Measurements from ENCODE around the gene CYP11A1. TPM values are rescaled to one million over a fixed set of nuclear protein-coding genes. Genes with fewer than 3 reads are reported as not detected.

The CYP11A1 gene
- total RNA-seq, 1 experiment from 2014 or later, result 5.2 TPM

DNA sequence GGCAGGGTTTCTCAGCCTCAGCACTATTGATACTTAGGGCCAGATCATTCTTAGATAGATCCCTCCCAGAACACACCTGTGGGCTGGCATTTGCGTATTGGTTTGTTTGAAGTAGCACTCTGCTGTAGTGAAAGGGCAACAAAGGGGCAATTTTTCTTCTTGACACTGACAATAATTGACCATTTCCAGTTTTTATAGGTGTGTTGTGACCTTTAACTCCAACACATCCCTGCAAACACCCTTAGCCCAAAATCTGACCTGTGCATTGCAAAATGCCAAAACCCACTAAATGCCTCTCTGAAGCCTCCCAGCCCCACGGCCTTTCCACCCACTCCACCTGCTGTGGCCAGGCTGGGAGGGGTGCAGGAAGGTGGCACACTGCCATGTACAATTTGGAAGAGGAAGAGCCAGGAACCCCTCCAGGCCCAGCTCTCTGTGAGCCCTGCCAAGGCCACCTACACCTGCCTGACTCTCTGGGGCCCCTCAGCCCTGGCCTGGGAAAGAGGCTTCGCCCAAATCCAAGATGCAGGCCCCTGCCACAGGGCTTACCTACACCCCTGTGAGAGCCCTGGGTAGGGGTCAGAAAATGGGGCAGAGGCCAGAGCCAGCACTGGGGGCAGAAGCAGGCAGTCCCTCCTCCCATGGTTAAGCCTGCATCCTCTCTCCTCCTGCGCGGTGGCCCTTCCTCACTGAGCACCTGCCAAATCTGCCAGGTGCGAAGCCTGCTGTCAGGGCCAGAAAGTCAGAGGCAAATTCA lies 9.6 kb upstream of the CYP11A1 start:
- peak; percentile 16 for DNase-seq
- H3K27me3 ChIP-seq (ENCODE audit: control insufficient read depth, insufficient read depth, low read length), result no peaks in the 10 kb centered on the region; the same call in 1 of the 2 replicates
- H3K4me3 ChIP-seq (ENCODE audit: insufficient read depth, low read depth, low read length), result no peak overlapping the region
- H3K36me3 ChIP-seq (replicated peaks; ENCODE audit: control insufficient read depth, insufficient read depth, low read length), result no peaks in the 10 kb centered on the region

GRCh38 chr15:74376226-74376625 lies 8.8 kb upstream of the CYP11A1 start:
- no peaks in the 10 kb centered on the region for H3K36me3 ChIP-seq (replicated peaks; ENCODE audit: control insufficient read depth, insufficient read depth, low read length)
- H3K4me3 ChIP-seq (ENCODE audit: insufficient read depth, low read depth, low read length), result no peak overlapping the region
- no peaks in the 10 kb centered on the region; the same call in 1 of the 2 replicates for H3K27me3 ChIP-seq (ENCODE audit: control insufficient read depth, insufficient read depth, low read length)
- no peak for DNase-seq

- Histone ChIP-seq H3K36me3 (replicated peaks; ENCODE audit: control insufficient read depth, insufficient read depth, low read length) (no peaks in the 10 kb centered on the region), H3K27me3 (ENCODE audit: control insufficient read depth, insufficient read depth, low read length) (no peaks in the 10 kb centered on the region; the same call in 1 of the 2 replicates), H3K4me3 (ENCODE audit: insufficient read depth, low read depth, low read length) (no peak overlapping the region)
- DNase-seq, result peak; percentile 88
These were observed 7.9 kb upstream of the CYP11A1 start for GRCh38 chr15:74375303-74375693.

DNA sequence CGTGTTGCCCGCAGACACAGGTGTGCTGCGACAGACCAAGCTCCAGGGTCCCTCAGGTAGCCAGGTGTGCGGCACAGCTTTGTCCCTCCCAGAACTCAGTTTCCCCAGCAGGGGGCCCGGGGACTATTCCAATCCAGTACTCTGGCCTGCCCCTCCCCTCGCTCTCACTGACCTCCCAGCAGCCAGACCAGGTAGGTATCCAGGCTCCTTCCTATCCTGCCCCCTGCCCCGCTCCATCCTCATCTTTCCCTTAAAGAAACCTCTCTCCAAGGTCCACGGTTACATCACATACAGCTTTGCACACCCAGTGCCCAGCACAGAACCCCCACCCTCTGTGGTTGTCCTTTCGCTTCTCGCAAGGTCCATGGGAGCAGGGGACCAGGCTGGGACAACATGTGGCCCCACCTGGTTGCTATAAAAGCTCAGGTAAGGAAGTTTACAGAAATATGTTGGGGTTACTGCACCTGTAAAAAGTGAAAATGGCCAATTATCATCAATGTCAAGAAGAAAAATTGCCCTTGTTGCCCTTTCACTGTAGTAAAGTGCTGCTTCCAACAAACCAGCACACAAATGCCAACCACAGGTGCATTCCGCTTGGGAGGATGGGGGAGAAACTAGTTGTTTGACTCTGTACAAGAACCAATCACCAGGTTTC lies 7.3 kb upstream of the CYP11A1 start:
- Histone ChIP-seq H3K4me3 (ENCODE audit: insufficient read depth, low read depth, low read length) (peak overlapping the region; percentile 63), H3K36me3 (replicated peaks; ENCODE audit: control insufficient read depth, insufficient read depth, low read length) (no peaks in the 10 kb centered on the region), H3K27me3 (ENCODE audit: control insufficient read depth, insufficient read depth, low read length) (no peaks in the 10 kb centered on the region; the same call in 1 of the 2 replicates)
- DNase-seq, result peak; percentile 88

GRCh38 chr15:74373731-74374647 lies 6.5 kb upstream of the CYP11A1 start:
- peak; percentile 100 for DNase-seq
- H3K27me3 ChIP-seq (ENCODE audit: control insufficient read depth, insufficient read depth, low read length), result no peaks in the 10 kb centered on the region; the same call in 1 of the 2 replicates
- H3K36me3 ChIP-seq (replicated peaks; ENCODE audit: control insufficient read depth, insufficient read depth, low read length), result no peaks in the 10 kb centered on the region
- peak overlapping the region; percentile 63 for H3K4me3 ChIP-seq (ENCODE audit: insufficient read depth, low read depth, low read length)

DNA sequence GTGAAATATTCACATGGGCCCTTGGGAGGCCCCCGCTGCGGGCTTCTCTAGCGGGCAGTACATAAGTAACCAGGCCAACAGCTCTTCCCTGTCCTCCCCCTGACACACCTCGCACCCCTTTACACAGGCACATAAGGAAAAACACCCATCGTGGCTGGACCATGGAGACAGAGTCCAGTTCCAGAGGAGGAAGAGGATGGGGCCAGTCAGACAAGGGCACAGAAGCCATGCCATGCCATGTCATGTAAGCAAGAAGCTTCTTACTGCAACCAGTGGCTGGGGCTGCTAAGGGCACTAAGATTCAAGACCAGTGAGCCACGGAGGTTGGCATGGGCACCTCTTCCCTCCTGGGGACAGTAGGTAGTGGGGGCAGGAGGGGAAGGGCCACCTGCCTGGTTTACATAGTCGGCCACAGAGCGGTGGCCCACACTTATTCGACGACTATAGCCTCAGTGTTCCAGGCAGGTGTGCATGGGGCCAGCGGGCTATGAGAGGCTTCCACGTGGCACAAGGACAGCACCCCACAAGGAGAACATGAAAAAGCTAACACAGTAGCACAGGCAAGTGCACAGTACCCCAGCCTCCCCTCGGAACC lies 5.7 kb upstream of the CYP11A1 start:
- DNase-seq, result no peak
- no peaks in the 10 kb centered on the region for H3K36me3 ChIP-seq (replicated peaks; ENCODE audit: control insufficient read depth, insufficient read depth, low read length)
- H3K4me3 ChIP-seq (ENCODE audit: insufficient read depth, low read depth, low read length), result no peak overlapping the region
- no peaks in the 10 kb centered on the region; the same call in 1 of the 2 replicates for H3K27me3 ChIP-seq (ENCODE audit: control insufficient read depth, insufficient read depth, low read length)

DNA sequence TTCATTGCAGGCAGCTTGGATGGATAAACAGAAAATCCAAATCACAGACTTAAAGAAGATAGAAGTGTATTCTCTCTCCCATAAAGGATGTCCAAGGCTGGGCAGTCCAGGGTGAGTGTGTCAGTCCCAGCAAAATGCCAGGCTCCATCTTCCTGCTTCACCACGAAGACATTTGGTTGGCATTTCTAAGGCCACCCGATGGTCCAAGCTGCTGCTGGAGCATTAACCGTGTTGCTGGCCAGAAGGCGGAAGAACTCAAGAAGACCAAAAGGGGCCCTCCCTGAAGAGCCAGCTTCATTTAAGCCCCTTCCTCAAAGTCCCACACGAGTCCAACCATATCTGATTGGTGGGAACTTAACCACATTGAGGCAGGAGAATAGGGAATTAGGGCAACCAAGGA lies 3.0 kb upstream of the CYP11A1 start:
- peak; percentile 8 for DNase-seq
- Histone ChIP-seq H3K27me3 (ENCODE audit: control insufficient read depth, insufficient read depth, low read length) (peaks cover 1% of the 10 kb centered on the region), H3K36me3 (replicated peaks; ENCODE audit: control insufficient read depth, insufficient read depth, low read length) (no peaks in the 10 kb centered on the region), H3K4me3 (ENCODE audit: insufficient read depth, low read depth, low read length) (no peak overlapping the region)

DNA sequence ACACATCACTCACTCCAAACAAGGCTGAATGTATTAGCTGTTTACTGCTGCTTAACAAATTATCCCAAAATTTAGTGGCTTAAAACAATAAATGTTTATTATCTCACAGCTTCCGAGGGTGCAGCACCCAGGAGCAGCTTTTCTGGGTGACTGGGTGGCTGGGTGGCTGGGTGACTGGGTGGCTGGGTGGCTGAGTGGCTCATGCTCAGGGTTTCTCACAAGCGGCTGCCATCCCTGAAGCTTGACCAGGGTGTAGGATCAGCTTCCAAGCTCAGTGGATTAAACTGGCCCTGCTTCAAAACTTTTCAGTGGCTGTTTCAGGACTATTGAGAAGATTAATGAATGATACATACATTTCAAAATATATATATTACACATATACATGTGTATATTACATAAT lies 2.3 kb upstream of the CYP11A1 start:
- no peak for DNase-seq
- H3K4me3 ChIP-seq (ENCODE audit: insufficient read depth, low read depth, low read length), result no peak overlapping the region
- no peaks in the 10 kb centered on the region for H3K36me3 ChIP-seq (replicated peaks; ENCODE audit: control insufficient read depth, insufficient read depth, low read length)
- peaks cover 4% of the 10 kb centered on the region for H3K27me3 ChIP-seq (ENCODE audit: control insufficient read depth, insufficient read depth, low read length)

DNA sequence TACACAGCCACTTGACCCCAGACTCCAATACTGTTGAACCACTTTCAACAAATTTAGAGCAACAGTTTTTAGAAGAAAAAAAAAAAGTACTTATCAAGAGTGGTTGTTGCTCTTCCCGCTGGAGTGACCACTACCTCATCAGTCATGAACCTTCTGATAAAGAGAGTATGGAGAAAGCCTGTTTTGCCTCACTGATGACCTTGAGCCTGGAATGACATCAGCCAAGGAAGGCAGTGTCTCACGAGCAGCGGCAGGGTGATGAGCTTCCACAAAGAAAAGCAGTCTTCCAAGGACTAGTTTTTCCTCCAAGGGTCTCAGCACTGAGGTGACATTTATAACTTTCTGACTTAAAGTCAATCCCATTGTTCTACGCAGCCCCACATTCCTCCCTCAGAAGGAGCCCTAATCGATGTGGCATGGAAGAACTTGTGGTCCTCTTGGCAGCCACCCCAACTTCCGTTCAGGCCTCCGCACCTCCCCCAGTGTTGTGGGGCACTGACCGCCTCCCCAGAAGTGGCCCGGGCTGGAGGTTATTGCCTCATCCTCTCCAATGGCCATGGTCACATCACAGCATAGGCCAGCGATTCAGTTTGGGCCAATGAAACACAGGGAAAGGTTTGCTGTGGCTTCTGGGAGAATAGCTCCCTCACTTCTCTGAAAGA lies 1.8 kb upstream of the CYP11A1 start:
- peaks cover 4% of the 10 kb centered on the region; the same call in 1 of the 2 replicates for H3K27me3 ChIP-seq (ENCODE audit: control insufficient read depth, insufficient read depth, low read length)
- peak; percentile 13 for DNase-seq
- no peak overlapping the region for H3K4me3 ChIP-seq (ENCODE audit: insufficient read depth, low read depth, low read length)
- H3K36me3 ChIP-seq (replicated peaks; ENCODE audit: control insufficient read depth, insufficient read depth, low read length), result no peaks in the 10 kb centered on the region

- peaks cover 4% of the 10 kb centered on the region; the same call in 1 of the 2 replicates for H3K27me3 ChIP-seq (ENCODE audit: control insufficient read depth, insufficient read depth, low read length)
- no peaks in the 10 kb centered on the region for H3K36me3 ChIP-seq (replicated peaks; ENCODE audit: control insufficient read depth, insufficient read depth, low read length)
- DNase-seq, result peak; percentile 16
- no peak overlapping the region for H3K4me3 ChIP-seq (ENCODE audit: insufficient read depth, low read depth, low read length)
These were observed 675 bp upstream of the CYP11A1 start for GRCh38 chr15:74368121-74368520.

DNA sequence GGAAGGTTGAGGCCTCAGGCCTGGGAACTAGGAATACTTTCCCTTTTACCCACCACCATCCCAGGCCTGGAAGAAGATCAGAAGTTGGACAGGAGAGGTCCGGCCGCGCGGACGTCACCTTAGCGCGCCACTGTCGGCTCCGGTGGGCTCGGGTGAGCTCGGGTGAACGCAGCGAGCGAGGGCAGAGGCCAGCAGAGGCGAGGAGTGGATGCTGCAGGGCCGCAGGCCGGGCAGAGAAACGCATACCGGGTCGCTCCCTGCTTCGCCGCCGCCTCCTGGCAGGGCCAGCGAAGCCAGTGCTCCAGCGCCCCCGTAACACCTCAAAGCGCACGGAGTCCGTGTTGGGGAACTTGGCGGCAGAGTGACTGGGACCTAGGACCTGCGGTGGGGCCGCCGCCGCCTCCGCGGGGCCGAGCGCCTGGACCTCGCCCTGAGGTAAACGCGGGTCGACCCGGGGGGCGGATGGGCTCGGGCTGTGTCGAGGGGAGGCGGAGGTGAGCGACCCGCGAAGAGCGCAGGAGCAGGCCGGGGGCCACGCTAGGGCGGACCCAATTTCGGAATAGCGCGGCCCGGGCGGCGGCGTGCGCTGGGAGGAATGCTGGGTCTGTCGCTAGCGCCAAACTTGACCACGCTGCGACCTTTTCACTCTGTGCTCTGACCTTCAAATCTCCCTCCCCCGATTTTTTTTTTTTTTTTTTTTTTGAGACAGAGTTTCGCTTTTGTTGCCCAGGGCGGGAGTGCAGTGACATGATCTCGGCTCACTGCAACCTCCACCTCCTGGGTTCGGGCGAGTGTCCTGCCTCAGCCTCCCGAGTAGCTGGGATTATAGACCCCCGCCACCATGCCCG lies 1.6 kb downstream of the CYP11A1 start:
- peak; percentile 85 for DNase-seq
- H3K27me3 ChIP-seq (ENCODE audit: control insufficient read depth, insufficient read depth, low read length), result peaks cover 4% of the 10 kb centered on the region; the same call in 1 of the 2 replicates
- no peaks in the 10 kb centered on the region for H3K36me3 ChIP-seq (replicated peaks; ENCODE audit: control insufficient read depth, insufficient read depth, low read length)
- peak overlapping the region; percentile 74 for H3K4me3 ChIP-seq (ENCODE audit: insufficient read depth, low read depth, low read length)

DNA sequence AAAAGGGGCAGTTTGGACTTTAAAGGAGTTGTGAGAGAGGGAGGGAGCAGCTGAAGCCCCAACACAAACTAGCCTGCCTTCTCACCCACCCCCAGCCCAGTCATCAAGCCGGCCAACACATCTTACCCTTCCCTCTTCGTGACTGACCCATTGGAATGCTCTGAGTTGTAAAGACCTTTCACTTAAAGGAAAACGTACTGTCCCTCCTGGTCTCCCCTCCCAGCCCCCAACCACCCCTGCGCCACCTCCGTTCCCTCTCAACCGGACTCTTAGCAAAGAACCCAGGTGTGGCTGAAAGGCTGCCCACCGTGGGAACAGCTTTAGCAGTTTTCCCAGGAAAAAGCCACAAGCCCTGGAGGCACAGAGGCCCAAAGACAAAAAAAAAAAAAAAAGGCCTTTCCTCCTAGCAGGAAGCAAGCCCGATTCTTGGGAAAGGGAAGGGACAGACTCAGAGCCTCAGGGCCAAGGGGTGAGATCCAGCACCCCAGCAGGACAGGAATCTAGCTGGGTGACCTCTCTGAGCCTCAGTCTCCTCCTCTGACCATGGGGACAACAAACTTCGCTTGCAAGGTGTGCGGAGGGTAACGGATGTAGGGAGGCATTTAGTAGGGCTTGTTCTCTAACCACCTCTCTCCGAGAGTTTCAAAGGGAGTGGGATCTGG lies 2.4 kb downstream of the CYP11A1 start:
- Histone ChIP-seq H3K36me3 (replicated peaks; ENCODE audit: control insufficient read depth, insufficient read depth, low read length) (no peaks in the 10 kb centered on the region), H3K4me3 (ENCODE audit: insufficient read depth, low read depth, low read length) (peak overlapping the region; percentile 74), H3K27me3 (ENCODE audit: control insufficient read depth, insufficient read depth, low read length) (peaks cover 4% of the 10 kb centered on the region; the same call in 1 of the 2 replicates)
- DNase-seq, result peak; percentile 70
